Measurements from ENCODE around the gene CCDC9B. TPM values are rescaled to one million over a fixed set of nuclear protein-coding genes. Genes with fewer than 3 reads are reported as not detected.
A peak's percentile ranks its signal among the peaks of the same experiment; 100 is the strongest.

The CCDC9B gene
- total RNA-seq, 1 donor from 2014 or later: 71.4 TPM

- Histone ChIP-seq H3K36me3 (peaks cover 10% of the 10 kb centered on the region), H3K27me3 (ENCODE audit: low read depth) (peaks cover 42% of the 10 kb centered on the region), H3K27ac (no peak overlapping the region), H3K4me1 (peaks cover 28% of the 10 kb centered on the region), H3K9me3 (no peaks in the 10 kb centered on the region), H3K4me3 (no peak overlapping the region)
- DNase-seq (no peak), ATAC-seq (no peak)
- TF ChIP-seq CTCF (IDR thresholded peaks at IDR 0.05): no peak
- intact Hi-C loops (cut with DNase I): no loop called here
Observed at GRCh38 chr15:40285151-40285550, 55.6 kb downstream of the CCDC9B start.

GRCh38 chr15:40283615-40284300, 57.0 kb downstream of the CCDC9B start:
- no peak for DNase-seq
- Histone ChIP-seq H3K4me1 (peaks cover 36% of the 10 kb centered on the region), H3K9me3 (no peaks in the 10 kb centered on the region), H3K36me3 (peaks cover 6% of the 10 kb centered on the region), H3K27me3 (ENCODE audit: low read depth) (peaks cover 56% of the 10 kb centered on the region), H3K4me3 (no peak overlapping the region), H3K27ac (no peak overlapping the region)
- no peak for TF ChIP-seq CTCF (IDR thresholded peaks at IDR 0.05)
- ATAC-seq: no peak
- intact Hi-C loops (cut with DNase I): no loop called here

GRCh38 chr15:40282869-40283614, 57.7 kb downstream of the CCDC9B start, which contains the start of gene ANKRD63:
TSS of gene ANKRD63 (minus strand) at chr15:40283064. CDS start at chr15:40282586, 478 bp downstream.
- intact Hi-C loops (cut with DNase I): no loop called here
- peak; percentile 34 to 49 for ATAC-seq

GRCh38 chr15:40282147-40282868, 58.4 kb downstream of the CCDC9B start:
- H3K36me3 ChIP-seq: no peaks in the 10 kb centered on the region
- peak overlapping the region; percentile 60 for H3K4me3 ChIP-seq
- peaks cover 65% of the 10 kb centered on the region for H3K27me3 ChIP-seq (ENCODE audit: low read depth)
- peak; percentile 43 for TF ChIP-seq CTCF (IDR thresholded peaks at IDR 0.05)
- peak; percentile 58 to 64 for ATAC-seq
- intact Hi-C loops (cut with DNase I): no loop called here
- H3K27ac ChIP-seq: no peak overlapping the region
- peaks cover 48% of the 10 kb centered on the region for H3K4me1 ChIP-seq
- peak; percentile 71 for DNase-seq
- no peaks in the 10 kb centered on the region for H3K9me3 ChIP-seq

More at GRCh38 chr15:40282869-40283614, 57.7 kb downstream of the CCDC9B start, which contains the start of gene ANKRD63:
- DNase-seq: no peak
- H3K4me1 ChIP-seq: peaks cover 43% of the 10 kb centered on the region
- no peaks in the 10 kb centered on the region for H3K9me3 ChIP-seq
- peaks cover 60% of the 10 kb centered on the region for H3K27me3 ChIP-seq (ENCODE audit: low read depth)
- no peaks in the 10 kb centered on the region for H3K36me3 ChIP-seq
- peak within 1 kb of the TSS; percentile 60 for H3K4me3 ChIP-seq
- no peak within 1 kb of the TSS for H3K27ac ChIP-seq
- TF ChIP-seq CTCF (IDR thresholded peaks at IDR 0.05): no peak

GRCh38 chr15:40281801-40282146, 59.0 kb downstream of the CCDC9B start:
- H3K36me3 ChIP-seq: no peaks in the 10 kb centered on the region
- peak overlapping the region; percentile 60 for H3K4me3 ChIP-seq
- no peak for DNase-seq
- H3K9me3 ChIP-seq: no peaks in the 10 kb centered on the region
- no peak for TF ChIP-seq CTCF (IDR thresholded peaks at IDR 0.05)
- H3K27ac ChIP-seq: no peak overlapping the region
- no peak for ATAC-seq
- intact Hi-C loops (cut with DNase I): no loop called here
- peaks cover 65% of the 10 kb centered on the region for H3K27me3 ChIP-seq (ENCODE audit: low read depth)
- peaks cover 48% of the 10 kb centered on the region for H3K4me1 ChIP-seq
